ENCODE measurements around the gene CHST15. TPM values are rescaled to one million over a fixed set of nuclear protein-coding genes. Genes with fewer than 3 reads are reported as not detected.

CHST15 gene
- total RNA-seq, 1 donor from 2014 or later = 23.5 TPM

DNA sequence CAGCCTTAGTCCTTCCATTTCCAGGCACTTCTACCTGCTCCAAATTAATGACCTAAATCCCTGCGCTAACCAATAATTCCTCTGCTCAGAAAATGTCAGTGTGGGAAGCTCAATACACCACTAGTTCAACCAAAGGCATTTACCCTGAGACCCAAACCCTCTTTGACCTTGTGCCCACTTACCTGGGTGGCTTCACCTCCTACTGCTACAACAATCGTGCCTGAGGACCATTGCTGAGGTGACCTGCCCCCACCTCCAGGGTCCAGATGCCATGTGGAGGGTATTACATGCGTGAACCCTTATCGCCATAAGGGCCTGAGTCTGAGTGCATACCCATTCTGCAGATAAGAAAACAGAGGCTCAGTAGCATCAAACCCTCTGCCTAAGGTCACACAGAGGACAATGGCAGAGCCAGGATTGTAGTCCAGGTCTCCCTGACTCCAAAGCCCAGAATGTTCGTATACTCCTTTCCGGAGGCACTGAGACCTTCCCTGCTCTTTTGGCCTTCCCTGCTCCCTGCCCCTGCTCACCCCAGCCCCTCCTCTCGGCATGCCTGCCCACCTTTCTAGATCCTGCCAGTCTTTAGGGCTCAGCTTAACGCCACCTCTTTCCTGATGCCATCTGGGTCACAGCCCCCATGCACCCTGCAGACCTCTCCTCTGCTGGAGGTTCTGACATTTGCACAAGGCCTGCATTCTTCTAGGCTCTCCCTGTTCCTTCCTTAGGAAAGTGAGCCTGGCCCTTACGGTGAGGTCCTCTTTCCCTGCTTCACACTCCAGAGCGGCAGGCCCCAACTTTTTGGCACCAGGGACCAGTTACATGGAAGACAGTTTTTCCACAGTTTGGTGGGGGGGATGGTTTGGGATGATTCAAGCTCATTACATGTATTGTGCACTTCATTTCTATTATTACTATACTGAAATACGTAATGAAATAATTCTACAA lies 94.9 kb downstream of the CHST15 start:
- peak; percentile 8 for DNase-seq (ENCODE audit: low spot score)

GRCh38 chr10:123997486-123998196 lies 95.8 kb downstream of the CHST15 start:
- peak; percentile 16 for DNase-seq (ENCODE audit: low spot score)

DNA sequence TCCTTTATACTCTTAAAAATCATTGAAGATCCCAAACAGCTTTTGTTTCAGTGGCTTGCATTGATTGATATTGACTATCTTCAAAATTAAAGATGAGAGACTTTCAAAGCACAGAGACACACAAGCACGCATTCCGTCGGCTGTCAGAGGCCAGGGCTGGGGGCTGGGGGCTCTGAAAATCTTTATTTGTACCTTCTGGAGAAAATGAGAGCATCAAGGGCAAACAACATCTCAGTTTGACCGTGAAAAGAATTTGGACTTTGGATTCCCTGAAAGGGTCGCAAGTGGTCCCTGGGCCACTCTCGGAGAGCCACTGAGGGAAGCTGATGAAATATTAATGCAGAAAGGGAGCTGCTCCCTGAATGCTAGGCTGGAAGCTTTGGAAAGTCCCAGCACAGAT lies 96.4 kb downstream of the CHST15 start:
- no peak for DNase-seq (ENCODE audit: low spot score)

- DNase-seq (ENCODE audit: low spot score) = peak; percentile 9
Observed at GRCh38 chr10:123996302-123996701, 97.1 kb downstream of the CHST15 start.

DNA sequence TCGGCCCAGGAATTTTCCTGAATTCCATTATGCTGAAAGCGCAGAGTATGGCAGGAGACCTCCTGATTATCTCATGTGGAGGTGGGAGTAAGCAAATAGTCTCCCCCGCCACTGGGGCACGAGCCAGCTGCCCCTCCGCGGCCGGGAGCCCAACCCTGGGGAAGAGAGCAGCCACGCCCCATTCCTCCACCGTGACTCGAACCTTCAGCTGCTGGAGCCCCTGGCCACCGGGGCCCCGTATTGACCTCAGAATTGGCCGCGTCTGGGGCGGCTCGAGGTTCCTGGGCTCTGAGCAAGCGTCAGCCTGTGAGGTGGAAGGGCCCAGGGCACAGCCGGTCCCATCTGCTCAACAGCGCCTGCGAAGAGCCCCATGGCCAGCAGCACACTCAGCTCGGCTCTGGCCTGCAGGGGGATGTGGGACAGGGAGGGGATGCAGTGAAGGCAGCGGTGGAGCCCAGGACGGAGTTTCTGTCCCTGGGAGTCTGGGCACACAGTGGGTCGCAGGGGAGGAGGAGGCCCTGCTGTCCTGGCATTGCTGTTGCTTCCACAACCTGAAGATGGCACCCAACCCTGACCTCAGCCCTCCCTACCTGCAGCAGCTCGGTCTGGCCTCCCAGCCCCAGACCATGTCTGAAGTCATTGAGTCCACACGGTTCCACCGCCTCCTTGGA lies 97.8 kb downstream of the CHST15 start:
- peak; percentile 43 for DNase-seq (ENCODE audit: low spot score)

DNA sequence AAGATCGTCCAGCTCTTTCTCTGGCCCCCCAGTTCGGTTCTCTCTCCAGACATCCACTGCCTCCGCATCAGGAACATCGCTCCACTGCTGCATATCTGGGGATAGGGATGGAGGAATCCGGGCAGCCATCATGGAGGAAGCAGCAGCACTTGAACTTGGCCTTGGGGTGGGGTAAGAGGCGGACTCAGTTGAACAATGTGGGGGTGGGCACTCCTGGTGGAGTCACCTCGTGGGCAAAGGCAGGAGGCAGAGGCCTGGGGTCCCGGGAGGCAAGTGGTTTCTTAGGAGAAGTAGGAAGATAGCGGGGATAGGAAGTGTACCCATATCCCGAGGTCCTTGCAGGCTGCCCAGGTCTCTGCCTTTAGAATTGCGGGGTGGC lies 98.3 kb downstream of the CHST15 start:
- no peak for DNase-seq (ENCODE audit: low spot score)

GRCh38 chr10:123994417-123995081 lies 98.8 kb downstream of the CHST15 start:
- peak; percentile 86 for DNase-seq (ENCODE audit: low spot score)

DNA sequence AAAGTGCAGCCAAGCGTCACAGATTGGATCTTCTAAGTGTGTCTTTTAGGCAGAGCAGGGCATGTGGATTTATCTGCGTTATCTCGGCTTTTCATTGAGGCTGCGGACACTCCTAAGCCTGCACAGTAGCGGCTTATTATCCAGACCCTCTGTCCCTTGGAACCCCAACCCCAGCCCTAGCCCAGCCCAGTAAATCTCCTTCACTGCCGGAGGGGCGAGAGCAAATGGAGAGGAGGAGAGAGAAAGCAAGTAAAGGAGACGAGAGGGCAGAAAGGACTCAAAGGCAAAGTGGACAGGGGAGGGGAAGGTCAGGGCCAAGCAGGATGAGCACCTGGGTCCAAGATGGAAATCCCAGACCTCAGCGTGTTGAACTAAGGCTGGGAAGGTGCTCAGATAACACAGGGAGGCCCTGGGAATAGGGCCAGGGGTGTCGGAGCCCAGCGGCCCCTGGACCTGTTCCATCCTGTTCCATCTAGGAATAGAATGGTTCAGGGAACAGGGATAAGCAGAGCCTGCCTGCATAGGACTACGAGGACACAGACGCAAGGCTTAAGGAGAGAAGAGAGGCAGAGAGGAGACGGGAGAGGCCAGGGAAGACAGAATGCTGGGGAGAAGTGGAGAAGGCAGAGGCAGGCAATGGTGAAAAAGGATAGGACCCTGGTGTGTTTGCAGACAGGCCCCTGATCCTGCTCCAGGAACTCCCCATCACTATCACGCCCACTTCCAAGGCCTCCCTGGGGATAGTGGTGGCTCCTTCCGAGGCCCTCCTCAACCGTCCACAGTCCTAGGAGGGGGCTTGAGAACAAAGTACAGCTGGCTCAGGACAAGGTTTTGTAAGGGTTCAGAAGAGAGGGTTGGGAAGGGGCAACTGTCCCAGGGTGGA lies 99.6 kb downstream of the CHST15 start:
- DNase-seq (ENCODE audit: low spot score) = peak; percentile 9

DNA sequence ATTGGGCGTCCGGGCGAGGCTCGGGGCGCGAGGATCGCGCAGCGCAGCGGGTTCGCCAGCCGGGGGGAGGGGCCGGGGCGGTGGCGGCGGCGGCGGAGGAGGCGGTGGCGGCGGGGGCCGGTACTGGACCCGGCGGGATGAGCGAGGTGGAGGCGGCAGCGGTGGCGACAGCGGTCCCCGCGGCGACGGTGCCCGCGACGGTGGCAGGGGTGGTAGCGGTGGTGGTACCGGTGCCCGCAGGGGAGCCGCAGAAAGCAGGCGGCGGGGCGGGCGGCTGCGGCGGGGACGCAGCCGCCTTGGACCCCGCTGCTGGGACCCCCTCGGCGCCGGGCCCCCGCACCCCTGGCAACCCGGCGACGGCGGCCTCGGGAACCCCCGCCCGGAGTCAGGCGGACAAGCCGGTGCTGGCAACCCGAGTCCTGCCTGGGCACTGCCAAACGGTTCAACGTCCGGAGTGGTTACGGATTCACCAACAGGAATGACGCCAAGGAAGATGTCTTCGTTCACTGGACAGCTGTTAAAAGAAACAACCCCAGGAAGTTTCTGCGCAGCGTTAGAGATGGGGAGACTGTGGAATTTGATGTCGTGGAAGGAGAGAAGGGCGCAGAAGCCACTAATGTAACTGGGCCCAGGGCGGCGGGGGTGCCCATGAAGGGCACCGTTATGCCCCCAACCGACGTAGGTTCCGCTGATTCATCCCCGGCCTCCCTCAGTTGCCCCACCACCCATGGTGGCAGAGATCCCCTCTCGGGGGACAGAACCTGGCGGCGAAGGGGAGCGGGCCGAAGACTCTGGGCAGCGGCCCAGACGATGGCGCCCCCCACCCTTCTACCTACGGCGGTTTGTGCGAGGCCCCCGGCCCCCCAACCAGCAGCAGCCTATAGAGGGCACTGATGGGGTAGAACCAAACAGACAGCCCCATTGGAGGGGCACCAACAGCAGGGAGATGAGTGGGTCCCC lies 101.5 kb downstream of the CHST15 start:
- peak; percentile 10 for DNase-seq (ENCODE audit: low spot score)

DNA sequence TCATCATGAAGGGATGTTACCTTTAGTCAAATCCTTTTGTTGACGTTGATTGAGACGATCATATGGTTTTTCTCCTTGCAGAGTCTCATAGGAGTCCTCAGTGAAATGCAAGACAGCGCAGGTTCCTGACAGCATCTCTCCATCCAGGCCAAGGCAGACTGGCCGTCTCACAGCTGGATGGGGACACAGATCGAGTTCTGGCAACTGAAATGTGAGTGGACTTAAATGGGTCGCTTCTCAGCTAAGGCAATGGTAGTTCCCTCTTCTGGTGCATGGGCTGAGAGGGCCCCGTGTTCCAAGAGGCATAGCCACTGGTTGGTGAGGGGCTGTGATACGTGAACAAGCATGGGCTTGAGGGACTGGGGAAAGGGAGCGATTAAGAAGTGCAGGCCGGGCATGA lies 102.5 kb downstream of the CHST15 start:
- peak; percentile 4 for DNase-seq (ENCODE audit: low spot score)

DNA sequence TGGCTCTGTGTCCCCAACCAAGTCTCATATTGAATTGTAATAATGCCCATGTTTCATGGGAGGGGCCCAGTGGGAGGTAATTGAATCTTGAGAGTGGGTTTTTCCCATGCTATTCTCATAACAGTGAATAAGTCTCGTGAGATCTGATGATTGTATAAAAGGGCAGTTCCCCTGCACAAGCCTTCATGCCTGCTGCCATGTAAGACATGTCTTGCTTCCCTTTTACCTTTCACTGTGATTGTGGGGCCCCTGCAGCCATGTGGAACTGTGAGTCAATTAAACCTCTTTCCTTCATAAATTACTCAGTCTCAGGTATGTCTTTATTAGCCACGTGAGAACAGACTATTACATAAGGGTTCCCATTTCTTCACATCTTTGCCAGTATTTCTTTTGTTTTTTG lies 104.7 kb downstream of the CHST15 start:
- DNase-seq (ENCODE audit: low spot score) = peak; percentile 2

GRCh38 chr10:123986736-123987135 lies 106.7 kb downstream of the CHST15 start:
- no peak for DNase-seq (ENCODE audit: low spot score)

DNA sequence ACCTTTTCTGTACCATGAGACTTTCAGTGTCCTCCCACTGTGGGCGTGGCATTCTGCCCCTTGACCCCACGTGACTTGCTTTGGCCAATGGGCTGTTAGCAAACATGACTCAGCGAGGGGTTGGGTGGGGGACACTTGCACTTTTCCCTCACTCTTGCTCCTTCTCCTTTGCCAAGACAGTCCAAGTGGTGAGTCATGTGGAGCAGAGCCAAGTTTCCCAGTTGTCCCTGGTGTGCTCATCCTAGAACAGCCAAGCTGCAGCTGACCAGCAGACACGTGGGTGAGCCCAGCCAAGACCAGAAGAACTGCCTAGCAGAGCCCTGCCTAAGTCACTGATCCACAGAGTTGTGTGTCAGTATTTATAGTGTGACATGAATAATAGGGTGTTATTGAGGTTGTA lies 119.0 kb downstream of the CHST15 start:
- no peak for DNase-seq (ENCODE audit: low spot score)

DNA sequence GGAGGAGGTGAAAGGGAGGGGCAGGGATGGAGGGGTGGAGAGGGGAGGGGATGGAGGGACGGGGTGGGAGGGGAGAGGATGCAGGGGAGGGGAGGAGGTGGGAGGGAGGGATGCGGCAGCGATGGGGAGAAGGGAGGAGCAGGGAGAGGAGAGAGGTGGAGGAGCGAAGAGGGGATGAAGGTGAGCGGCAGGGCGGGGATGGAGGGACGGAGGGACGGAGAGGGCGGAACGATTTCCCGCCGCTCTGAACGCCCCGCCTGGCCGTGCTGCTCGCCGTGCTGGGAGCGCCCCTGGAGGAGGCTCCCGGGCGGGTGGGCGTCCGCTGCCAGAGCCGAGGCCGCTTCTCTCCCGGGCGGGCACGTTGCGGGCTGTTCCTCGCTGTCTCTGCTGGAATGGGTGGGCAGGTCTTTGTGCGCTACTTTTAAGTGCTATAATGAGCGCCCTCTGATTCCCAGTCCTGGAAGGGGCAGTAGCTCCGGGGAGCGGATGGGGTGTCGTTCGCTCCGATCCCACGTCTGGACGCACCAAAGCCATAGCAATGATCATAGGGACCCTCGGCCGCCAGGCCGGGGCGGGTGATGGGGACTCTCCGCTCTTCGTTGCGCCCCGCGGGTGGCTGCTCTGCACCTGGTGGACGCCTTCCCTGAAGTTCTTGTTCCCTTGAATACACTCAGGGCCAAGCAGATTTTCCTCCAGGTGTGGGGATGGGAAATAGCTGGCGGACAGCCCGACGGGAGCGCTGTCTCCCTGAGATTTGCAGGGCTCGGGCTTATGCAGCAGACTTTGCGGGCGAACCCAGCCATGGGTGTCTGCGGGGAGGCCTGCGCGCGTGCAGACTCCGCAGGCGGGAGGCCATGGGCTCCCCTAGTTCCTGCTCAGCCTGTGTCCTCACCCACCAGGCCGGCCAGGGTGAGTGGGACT lies 120.7 kb downstream of the CHST15 start:
- no peak for DNase-seq (ENCODE audit: low spot score)

DNA sequence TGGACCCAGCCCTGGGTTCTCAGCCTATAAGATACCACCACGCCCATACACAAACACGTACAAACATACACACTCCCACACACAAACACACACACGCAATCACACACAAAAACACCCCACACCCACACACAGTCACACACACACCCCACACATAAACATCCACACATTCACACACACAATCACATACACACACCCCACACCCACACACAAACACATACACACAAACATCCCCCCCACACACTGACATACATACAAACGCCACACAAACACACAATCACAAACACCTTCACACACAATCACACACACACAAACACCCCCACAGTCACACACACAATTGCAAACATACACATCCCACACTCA lies 122.5 kb downstream of the CHST15 start:
- no peak for DNase-seq (ENCODE audit: low spot score)

DNA sequence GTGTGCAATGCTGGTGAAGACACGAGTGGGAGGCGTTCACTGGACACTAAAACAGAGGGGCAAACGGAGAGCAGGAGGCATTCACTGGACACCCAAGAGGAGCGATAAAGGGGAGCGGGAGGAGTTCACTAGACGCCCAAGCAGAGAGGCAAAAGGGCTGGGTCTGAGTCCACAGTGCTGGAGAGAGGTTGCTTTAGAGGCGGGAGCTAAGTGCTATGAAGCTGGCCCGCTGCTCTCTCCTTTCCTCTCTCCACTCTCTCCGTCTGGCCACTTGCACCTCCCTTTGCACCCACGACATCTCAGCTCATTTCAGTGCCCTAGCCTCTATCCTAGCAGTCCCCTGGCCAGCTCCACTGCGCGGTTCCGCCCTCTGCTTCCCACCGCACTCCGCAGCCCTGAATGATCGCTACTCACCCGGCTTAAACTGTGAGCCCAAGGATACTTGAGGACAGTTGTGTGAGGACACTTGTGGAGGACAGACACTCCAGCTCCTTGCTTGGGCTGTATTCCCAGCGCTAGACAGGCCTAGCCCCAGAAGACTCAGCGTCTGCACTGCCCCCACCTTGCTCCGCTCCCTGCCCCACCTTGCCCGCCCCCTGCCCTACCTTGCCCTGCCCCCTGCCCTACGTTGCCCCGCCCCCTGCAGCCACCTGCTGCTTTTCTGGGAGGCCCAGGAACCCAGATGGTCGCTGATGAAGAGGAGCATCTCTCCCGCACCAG lies 123.0 kb downstream of the CHST15 start:
- DNase-seq (ENCODE audit: low spot score) = no peak

- peak; percentile 64 for DNase-seq (ENCODE audit: low spot score)
Observed at GRCh38 chr10:123967626-123968243, 125.7 kb downstream of the CHST15 start.

- no peak for DNase-seq (ENCODE audit: low spot score)
Observed at GRCh38 chr10:123966896-123967231, 126.5 kb downstream of the CHST15 start.

Measured in mucosa of gallbladder (tissue), 1 donor.